NCI-H1092 treated with DMSO at 0.1 percent for 48 hours (cell line): ENCODE measurements around the gene ZNF512B.
"Not testable (repeated sequence)": the region's sequence is repeated elsewhere in the genome, so short reads cannot be mapped to it uniquely, and the experiment has no call there.

Experiments used
- DNase-seq: peaks from one replicate; lab custom pipeline; 2025; lab: John Stamatoyannopoulos, UW

ZNF512B gene

DNA sequence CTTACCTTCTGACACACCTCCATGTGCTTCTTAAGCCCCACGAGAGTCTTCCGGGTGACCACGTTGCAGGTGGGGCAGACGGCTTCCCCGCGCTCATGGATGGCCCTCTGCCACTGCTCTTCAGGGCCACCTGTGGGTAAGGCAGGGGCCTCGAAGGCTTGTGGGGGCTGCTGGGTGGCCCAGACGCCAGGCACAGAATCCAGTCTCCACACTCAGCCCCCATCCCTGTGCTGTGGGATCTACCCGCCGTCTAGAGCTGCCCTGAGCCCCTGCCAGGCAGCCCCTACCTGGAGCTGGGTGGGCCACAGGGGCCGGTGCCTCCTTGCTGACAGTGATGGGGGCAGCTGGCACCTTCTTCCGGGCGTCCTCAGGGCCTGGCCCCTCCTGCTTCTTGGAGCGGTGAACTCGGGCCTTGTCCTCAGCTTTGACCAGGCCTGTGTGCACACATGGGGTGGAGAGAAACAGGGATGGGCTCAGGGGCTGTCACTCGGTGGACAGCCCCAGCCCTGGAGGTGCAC is 5.9 kb downstream of the ZNF512B start:
- DNase-seq, result no peak

DNA sequence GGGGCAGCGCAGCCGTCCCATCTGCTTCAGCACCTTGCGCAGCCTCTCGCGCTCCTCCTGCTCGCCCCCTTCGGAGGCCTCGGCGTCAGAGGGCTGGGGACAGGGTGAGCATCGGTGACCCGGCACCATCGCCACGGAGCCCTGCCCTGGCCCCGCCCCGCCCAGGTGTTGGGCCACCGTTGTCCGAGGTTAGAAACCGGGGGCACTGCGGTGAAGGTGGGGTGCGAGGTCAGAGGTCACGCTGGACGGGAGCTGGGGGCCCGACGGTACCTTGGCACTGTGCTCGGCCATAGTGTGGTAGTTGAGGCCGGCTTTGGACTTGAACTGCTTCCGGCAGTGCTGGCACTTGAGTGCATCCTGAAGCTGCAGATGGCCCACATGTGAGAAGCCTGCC is 6.4 kb downstream of the ZNF512B start:
- no peak for DNase-seq

DNA sequence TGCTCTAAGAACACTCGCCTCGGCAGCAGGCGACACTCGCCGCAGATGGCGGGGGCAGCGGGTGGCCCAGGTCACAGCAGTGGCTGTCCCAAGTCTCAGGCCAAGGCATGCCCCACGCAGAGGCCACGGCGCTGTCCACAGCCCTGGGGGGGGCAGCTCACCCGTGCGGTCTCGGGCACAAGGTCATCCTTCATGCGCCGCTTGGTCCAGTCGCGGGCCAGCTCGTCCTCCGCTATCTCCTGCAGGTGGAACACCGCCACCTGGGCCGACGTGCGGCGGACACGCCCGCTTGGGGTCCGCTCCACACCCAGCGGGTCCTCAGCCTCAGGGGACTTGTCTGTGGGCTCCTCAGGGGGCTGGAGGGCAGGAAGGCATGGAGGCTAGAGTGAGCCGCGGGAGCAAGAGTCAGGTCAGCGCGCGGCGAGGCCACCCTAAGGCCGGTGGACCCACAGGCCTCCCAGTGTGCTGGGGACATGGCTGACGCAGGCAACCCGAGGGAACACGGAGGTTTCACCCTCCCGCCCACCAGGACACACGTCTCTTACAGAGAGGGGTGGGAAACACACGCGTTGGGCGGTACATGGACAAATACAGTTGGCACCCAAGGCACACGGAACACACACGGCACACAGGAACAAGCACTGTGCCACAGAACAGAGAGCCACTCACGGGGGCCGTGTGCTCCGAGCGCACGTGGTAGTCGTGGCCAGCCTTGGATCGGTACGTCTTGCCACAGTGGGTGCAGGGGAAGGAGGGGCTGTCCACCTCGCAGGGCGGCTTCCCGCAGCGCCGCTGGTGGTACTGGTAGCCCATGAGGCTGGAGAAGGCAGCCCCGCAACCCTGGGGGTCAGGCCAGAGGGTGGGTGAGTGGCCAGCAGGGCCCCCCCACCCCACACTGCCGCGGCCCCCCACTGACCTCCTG is 7.0 kb downstream of the ZNF512B start:
- DNase-seq, result no peak

DNA sequence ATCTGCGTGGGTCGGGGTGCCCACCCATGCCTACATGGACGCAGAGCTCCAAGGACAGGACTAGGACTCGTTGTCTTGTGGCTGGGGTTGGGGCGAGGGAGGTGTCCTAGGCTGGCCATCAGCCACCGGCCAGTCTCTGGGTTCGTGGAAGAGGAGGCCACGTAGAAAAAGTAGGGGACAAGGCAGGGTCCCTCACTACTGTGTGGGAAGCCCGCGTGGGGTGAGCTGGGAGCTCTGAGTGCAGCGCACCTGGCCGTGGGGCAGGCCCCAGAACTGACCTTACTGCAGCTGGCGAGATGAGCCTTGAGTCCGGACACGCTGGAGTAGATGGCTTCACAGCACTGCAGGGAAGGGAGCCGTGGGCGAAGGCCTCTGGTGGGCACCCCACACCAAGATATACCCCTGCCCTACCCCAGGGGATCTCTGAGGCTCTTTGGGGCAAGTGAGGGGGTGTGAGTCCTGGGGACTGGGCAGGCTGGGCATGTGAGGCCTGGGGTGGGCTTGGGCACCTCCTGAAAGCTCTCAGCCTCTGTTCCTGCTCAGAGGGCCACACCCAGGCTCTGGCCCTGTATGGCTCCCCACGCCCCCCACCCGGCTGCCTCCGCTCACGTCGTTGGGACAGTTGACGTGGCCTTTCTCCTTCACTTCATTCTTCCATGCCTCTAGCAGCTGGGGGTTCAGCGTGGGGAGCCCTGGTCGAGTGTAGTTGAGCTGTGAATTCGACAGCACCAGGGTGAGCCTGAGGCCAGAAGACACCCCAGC is 7.9 kb downstream of the ZNF512B start:
- DNase-seq, result no peak

DNA sequence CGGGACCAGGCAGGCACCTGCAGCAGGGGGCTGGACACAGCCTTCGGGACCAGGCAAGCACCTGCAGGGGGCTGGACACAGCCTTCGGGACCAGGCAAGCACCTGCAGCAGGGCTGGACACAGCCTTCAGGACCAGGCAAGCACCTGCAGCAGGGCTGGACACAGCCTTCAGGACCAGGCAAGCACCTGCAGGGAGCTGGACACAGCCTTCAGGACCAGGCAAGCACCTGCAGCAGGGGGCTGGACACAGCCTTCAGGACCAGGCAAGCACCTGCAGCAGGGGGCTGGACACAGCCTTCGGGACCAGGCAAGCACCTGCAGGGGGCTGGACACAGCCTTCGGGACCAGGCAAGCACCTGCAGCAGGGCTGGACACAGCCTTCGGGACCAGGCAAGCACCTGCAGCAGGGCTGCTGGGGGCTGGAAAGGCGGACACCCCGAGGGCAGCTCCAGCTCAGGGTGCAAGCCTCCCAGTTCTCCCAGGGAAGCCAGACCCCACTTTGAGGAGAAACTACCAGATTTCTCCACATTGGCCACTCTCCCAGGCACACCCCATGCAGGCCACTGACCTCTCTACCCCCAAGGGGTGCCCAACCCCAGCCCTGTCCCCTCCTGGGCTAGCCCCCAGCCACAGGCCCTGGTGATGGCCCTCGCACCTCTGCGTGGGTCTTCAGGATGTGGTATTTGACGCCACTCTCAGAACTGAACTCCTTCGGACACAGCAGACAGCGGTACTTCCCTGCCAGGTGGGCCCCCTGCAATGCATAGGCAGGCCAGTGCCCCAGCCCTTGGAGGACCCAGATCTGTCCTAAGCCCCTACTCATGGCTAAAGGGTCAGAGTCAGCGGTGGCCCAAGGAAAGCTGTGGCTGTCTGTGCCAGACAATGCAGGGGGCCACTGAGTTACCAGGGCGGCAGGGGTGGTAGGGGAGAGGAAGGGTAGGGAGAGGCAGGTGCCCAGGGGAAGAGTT is 8.8 kb downstream of the ZNF512B start:
- not testable (repeated sequence) for DNase-seq

DNA sequence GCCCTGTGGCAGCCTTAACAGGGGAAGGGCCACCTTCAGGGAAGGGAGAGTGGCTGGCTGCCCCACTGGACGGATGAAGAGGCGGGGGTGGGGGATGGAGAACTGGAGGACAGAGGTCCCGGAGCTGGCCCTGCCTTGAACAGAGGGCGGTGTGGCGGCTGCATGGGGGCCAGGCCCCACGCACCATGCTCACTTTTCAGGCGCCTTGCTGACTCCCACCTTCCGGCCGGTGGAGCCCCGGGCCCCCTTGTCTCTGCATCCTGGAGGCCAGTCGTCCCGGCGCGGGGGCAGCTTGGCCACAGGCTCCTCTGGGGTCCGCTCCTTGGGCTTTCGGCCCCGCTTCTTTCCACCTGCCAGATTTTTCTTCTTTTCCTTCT is 10.0 kb downstream of the ZNF512B start:
- no peak for DNase-seq

DNA sequence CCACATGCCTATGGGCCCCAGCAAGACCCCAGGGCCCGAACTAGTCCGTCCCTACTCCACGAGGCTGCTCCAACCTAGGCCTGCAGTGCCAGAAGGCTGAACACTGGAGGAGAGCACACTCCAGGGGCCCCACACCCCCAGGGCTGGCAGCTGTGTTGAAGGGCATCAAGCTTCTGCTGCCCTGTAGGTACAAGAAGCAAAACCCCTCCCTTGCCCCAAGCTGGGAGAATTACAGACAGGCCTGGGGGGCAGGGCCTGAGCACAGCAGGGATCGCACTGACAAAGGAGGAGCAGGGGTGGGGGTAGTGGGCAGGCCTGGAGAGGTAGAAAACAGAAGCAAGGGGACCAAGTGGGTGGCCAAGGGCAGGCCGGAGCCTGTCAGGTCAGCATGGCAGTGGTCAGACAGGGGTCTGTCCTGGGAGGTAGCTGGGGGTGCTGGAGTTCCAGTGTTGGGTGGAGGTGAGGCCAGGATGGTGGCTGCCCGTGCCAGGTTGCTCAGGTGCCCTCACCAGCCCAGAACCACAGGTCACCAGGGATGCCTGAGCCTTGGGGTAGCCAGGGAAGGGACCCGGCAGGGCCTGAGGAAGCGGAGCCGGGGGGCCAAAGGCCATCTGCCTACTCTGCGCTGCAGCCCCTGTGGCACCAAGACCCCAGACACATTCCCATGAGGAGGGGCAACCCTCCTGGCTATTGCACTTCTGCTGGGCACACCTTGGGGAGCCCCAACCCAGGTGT is 10.6 kb downstream of the ZNF512B start:
- no peak for DNase-seq

DNA sequence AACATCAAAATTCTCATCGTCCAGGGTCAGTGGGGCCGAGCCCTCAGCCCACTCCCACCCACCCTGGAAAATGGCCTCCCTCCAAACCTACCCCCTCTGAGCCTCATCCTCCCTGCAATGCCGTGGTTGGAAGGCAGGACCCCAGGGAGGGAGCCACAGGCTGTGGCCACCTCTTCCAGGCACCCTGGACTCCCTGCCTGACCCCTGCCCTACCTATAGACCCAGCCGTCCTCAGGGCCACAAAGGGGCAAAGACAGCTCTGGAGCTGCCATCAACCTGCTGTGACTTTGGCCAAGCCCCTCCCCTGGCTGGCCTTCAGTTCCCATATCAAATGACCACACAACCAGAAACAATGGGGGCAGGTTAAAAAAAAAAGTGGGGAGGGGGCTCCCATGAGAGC is 11.3 kb downstream of the ZNF512B start:
- DNase-seq, result no peak

DNA sequence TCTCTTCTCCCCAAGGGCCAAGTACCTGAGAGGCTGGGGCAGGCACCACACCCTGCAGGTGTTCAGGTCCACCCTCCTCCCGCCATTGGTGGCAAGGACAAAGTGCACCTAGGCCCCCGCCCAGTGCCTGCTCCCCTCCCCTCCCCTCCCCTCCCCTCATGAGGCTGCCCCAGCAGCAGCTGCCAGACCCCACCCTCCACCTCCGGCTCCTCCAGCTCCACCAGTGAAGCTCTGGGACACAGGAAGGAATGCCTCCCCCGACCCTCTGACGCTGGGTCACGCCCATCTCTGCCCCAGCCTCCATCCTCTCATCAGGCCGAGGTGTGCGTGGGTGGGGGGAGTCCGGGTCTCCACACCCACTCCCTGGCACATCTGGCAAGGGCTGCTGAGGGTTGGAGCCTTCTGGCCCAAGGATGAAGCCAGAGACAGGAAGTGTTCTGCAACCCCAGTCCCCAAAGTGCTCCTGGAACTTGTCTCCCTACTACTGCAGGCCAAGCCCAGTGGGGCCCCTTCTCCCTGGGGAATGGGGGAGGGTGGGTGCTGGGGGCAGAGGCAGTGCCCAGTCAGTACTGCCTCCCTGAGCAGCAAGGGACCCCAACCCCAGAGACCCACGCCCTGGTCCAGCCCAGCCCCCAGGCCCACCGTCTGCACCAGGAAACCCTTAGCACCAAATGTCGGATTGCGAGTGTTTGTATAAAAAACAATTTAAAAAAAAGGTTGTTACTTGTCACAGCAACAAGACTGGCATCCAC is 11.9 kb downstream of the ZNF512B start:
- no peak for DNase-seq

DNA sequence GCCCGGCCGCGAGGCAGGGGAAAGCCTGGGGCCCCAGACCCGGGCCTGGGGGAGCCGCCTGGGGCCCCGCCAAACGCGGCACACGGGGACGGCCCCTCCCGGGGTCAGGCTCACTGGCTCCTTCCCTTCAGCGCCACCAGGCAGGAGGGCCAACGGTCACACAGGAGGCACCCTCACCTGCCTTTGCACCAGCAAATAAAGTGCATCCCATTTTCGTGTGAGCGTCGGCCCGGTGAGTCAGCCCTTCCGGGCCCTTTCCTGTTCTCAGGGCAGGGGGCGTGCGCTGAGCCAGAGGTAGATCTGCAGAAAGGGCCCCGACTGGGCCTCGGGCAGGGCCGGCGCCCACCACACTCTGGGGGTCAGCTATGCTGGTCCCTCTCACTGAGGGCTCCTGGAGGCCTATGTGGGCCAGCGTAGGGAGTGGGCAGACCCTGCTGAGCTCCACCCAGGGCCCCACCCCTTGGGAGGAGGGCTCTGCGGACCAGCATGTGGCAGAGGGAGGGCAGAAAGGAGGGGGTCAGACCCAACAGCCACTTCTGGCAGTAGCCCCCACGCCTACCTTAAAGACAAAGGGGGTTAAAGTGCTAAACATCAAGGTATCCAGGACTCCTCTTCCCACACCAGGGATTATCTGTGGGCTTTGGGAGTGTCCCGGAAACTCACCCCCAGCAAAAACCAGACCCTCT is 12.6 kb downstream of the ZNF512B start:
- peak; percentile 43 for DNase-seq

DNA sequence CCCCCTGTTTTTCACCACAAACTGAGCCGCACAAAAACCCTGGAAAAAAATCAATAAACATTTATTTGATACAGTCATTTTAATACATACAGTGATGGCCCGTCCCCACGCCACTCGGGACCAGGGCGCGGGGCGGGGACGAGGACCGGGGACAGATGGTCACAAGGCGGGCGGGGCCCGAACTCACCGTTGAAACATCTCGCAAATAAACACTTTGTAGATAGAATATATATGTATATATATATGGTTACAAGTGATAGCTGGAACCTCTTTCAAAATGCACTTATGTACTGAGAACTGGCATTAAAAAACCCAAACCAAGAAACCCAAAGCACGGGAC is 13.1 kb downstream of the ZNF512B start:
- DNase-seq, result no peak

DNA sequence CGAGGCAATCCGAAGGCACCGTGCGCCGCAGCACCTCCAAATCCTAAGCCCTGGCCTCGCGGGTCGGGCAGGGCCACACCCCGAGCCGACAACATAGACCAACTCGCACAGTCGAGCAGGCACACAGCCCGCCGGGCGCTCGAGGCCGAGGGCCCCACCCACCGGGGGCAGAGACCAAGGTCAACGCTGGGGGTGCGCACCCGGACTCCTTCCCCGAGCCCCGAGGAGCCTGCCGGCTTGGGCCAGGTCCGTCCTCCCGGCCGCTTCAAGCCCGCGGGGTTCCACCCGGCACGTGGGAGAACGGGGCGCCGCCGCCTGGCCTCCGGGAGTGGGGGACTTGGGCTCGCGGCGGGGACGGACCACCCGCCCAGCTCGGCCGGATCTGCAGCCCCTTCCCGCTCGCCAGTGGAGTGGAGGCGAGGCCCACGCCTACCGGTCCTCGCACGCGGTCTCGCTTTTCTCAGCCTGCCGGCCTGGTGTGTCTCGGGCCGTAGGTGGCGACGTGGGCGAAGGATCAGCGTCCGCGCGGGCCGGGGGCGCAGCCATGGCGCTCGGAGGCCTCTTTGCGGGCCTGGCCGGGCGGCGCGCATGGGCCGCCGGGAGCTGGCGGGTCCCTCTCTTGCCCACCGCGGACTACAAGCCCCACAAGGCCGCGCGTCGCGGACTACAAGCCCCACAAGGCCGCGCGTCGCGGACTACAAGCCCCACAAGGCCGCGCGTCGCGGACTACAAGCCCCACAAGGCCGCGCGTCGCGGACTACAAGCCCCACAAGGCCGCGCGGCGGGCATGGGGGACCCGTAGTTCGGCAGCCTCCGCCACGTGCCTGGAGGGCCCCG is 13.7 kb downstream of the ZNF512B start, which contains the start of gene UCKL1:
TSS of gene UCKL1 (minus strand) at position 590 of the 837 bp plus-strand sequence. CDS start at position 546, 44 bp downstream.
- DNase-seq, result peak; percentile 85

DNA sequence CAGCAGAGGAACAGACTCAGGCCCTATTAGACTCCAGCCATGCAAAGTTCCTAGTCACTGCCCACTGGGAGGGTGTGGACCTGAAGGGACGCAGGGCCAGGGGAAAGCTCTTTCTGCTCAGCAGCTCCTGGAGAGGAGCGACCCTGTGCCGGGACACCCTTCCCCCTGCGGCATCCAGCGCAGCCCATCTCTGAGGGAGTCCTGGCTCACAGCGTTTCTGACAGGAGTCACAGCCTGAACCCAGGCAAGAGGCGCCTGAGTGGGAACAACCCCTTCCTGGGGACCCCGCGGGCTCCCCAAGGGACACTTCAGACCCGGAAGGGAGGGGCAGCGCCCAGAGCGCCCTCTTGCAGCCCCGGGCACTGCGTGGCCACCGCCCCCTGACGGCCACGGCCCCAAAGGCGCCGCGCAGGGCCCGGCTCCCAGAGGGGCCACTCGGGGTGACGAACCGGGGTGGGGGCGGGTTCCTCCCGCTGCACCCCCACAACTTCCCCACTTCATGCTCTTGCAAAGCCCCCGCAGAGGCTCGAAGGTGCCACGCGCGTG is 14.4 kb downstream of the ZNF512B start:
- no peak for DNase-seq

DNA sequence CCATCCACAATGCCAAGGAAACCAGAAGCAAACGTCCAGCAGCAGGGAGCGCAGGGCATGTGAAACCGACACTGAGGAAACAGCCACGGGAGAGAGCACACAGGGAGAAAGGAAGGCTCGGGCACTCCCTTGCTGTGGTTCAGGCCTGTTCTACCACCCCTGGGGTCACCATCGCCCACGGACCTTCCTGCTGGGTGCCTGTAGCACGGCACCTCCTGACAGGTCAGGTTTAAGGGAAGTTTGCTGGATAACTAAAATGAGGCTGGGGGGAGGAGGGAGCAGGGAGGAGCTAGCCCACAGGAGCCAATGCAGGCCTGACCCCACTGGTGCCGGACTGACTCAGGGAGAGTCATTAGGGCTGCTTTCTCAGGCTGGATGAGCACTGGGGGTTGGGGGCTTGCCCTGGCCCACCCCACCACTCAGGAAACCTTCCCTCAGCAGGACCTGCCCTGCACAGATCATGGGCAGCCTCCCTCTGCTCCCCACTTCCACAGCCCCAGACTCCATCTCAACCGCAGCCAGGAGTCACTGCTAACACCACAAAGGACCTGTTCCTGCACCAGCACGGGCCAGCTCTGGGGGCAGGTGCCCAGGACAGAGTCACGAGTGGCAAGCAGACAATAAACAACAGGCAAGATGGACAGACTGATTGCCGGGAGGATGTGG is 15.8 kb downstream of the ZNF512B start:
- DNase-seq, result no peak

DNA sequence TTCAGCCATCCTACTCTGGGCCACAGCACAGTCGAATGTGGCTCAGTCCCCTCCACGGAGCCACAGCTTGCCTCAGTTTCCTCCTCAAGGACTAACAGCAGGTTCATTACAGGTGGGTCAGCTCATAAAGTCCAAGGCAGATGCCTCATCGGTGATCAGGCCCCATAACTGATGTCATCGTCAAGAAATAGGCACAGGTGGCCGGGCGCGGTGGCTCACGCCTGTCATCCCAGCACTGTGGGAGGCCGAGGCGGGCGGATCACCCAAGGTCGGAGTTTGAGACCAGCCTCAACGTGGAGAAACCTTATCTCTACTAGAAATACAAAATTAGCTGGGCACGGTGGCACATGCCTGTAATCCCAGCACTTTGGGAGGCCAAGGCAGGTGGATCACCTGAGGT is 17.0 kb downstream of the ZNF512B start:
- DNase-seq, result no peak

DNA sequence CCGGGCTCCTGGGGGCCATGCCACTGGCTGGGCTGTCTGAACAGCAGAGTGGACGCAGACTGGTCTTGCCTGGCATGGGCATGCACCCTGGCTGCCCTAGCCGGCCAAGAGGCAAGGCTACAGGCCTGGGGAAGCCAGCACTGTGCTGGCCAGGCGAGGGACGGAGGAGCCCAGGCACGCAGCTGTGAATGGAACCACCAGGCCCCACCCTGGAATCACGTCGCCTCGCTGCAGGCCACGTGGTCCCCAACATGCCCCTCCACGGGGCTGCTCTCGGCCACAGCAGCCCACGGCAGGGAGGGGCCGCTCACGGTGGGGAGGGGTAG is 17.6 kb downstream of the ZNF512B start:
- no peak for DNase-seq

DNA sequence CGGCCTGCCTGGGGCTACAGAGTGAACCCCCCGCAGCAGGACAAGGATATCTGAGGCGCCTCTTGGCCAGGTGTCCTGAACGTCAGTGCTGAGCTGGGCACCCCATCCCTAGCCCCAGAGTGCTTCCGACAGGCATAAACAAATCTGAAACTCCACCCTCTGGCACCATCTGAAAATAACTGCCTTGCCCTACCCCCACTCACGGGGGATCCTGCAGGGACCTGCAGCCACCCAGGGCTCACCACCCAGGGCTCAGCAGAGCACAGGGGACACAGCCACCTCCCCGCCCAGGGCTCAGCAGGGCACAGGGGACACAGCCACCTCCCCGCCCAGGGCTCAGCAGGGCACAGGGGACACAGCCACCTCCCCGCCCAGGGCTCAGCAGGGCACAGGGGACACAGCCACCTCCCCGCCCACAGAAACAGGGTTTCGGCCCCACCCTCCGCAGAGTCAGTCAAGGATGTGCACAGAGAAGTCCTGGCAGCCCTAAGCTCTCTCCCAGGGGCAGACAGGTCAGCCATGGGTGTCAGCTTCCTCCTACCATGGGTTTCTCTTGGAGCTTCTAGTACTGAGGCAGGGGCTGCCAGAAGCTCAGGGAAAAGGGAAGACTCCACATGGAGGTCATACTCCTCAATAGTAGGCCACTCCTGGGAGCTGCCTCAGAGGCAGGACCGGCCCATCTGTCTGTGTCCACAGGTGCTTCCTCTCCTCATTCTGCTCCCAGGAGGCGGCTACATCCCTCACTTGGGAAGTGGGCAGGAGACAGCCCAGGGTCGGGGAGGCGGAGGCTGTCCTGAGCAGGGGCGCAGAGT is 18.1 kb downstream of the ZNF512B start:
- DNase-seq, result no peak
